ENCODE results near the gene MSH2.

The MSH2 gene

DNA sequence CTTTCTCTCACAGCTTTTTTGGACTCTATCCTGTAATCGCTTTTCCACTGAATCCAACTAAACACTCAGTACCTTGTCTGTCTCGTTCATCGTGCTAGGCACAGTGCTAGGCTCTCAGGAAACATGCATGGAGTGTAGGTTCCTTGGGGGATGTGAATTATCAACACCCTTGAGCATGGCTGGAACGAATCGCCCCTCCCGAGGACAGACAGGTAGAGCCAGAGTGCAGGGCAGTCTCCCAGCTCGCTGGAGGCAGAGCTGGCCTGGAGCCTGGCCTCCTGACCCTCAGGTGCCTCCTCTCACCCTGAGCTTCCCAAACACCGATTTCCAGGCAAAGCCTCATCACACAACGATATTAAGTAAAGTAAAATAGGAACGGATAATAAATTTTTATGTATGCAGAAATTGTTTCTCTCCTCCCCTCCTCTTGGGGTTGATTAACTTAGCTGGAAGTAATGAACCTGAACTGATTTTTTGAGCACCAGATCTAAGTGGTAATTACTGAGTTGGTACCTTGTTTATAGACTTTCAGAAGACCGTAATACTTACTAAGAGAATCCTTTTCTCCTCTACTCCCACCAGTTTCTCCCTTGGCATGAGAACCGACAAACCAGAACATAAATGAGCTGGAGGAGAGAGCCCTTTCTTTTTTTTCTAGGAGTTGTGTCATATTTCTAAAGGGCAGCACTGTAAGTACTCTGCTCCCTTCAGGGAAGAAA, 90.5 kb downstream of the MSH2 start:
- Histone ChIP-seq H3K4me1 (ENCODE audit: low read length) (peaks cover 6% of the 10 kb centered on the region), H3K27me3 (ENCODE audit: low read depth, low read length) (no peaks in the 10 kb centered on the region)

DNA sequence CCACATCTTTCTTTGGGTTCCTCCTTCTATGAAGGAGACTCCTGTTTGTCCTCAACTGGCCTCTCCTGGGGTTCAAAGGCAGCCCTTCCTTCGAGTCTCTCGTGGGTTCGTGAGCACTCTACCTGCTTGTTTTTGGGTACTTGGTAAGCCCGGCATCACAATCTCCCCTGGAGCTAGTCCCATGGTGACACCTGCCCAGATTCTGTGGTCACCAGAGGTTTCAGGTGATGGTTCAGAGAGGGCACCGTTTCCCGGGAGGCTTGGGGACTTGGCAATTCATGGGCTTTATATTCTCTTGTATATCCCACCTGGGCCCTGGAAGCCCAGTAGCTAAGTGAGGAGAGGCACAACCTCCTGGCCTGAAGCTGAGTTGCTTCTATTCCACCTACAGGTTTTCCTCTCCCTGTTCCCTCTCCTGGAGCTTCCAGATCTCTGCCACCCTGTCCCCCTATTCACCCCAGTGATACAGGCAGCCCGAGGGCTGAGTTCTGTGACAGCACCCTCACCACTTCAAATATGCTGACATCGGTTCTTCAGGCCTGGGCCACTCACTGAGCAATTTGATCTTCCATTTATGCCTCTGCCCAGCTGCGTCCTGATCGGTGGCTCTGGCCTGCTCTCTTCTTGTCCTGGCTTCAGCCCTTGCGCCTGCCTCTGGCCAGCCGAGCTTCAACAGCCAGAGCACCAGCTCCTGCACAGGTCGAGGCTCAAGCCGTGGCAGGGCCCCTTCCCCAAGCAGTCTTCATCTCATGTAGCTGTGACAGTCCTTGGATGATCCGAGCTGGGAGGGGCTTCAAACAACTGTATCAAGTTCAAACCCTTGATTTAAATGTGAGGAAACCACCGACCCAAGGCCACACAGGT, 91.5 kb downstream of the MSH2 start:
- Histone ChIP-seq H3K4me1 (ENCODE audit: low read length) (peaks cover 6% of the 10 kb centered on the region), H3K79me2 (ENCODE audit: low read length) (no peaks in the 10 kb centered on the region), H3K36me3 (replicated peaks; ENCODE audit: low read depth, low read length) (peaks cover 5% of the 10 kb centered on the region), H3K9me3 (ENCODE audit: insufficient read depth, low read length) (peaks cover 6% of the 10 kb centered on the region), H3K4me2 (ENCODE audit: low read length) (no peak overlapping the region), H2AFZ (ENCODE audit: low read depth, low read length) (no peak overlapping the region), H3K27ac (ENCODE audit: low read length) (no peak overlapping the region), H3K4me3 (ENCODE audit: low read length) (no peak overlapping the region), H3K27me3 (ENCODE audit: low read depth, low read length) (no peaks in the 10 kb centered on the region), H4K20me1 (ENCODE audit: insufficient read depth, low read length) (no peaks in the 10 kb centered on the region), H3K9ac (ENCODE audit: low read length) (no peak overlapping the region)
- TF ChIP-seq, protein P1, sequence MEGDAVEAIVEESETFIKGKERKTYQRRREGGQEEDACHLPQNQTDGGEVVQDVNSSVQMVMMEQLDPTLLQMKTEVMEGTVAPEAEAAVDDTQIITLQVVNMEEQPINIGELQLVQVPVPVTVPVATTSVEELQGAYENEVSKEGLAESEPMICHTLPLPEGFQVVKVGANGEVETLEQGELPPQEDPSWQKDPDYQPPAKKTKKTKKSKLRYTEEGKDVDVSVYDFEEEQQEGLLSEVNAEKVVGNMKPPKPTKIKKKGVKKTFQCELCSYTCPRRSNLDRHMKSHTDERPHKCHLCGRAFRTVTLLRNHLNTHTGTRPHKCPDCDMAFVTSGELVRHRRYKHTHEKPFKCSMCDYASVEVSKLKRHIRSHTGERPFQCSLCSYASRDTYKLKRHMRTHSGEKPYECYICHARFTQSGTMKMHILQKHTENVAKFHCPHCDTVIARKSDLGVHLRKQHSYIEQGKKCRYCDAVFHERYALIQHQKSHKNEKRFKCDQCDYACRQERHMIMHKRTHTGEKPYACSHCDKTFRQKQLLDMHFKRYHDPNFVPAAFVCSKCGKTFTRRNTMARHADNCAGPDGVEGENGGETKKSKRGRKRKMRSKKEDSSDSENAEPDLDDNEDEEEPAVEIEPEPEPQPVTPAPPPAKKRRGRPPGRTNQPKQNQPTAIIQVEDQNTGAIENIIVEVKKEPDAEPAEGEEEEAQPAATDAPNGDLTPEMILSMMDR (IDR thresholded peaks at IDR 0.05; ENCODE audit: low read depth, low read length): no peak
- TF ChIP-seq EZH2phosphoT487 (IDR thresholded peaks at IDR 0.05; ENCODE audit: low read depth): no peak

More for the DNA sequence above, 90.5 kb downstream of the MSH2 start:
- no peak overlapping the region for H3K27ac ChIP-seq (ENCODE audit: low read length)
- H3K4me3 ChIP-seq (ENCODE audit: low read length): no peak overlapping the region
- no peak overlapping the region for H2AFZ ChIP-seq (ENCODE audit: low read depth, low read length)
- TF ChIP-seq EZH2phosphoT487 (IDR thresholded peaks at IDR 0.05; ENCODE audit: low read depth): no peak
- TF ChIP-seq, protein P1 (IDR thresholded peaks at IDR 0.05; ENCODE audit: low read depth, low read length): no peak
- no peak overlapping the region for H3K9ac ChIP-seq (ENCODE audit: low read length)
- no peaks in the 10 kb centered on the region for H3K9me3 ChIP-seq (ENCODE audit: insufficient read depth, low read length)
- H4K20me1 ChIP-seq (ENCODE audit: insufficient read depth, low read length): no peaks in the 10 kb centered on the region
- H3K36me3 ChIP-seq (replicated peaks; ENCODE audit: low read depth, low read length): no peaks in the 10 kb centered on the region
- H3K4me2 ChIP-seq (ENCODE audit: low read length): no peak overlapping the region
- no peaks in the 10 kb centered on the region for H3K79me2 ChIP-seq (ENCODE audit: low read length)

DNA sequence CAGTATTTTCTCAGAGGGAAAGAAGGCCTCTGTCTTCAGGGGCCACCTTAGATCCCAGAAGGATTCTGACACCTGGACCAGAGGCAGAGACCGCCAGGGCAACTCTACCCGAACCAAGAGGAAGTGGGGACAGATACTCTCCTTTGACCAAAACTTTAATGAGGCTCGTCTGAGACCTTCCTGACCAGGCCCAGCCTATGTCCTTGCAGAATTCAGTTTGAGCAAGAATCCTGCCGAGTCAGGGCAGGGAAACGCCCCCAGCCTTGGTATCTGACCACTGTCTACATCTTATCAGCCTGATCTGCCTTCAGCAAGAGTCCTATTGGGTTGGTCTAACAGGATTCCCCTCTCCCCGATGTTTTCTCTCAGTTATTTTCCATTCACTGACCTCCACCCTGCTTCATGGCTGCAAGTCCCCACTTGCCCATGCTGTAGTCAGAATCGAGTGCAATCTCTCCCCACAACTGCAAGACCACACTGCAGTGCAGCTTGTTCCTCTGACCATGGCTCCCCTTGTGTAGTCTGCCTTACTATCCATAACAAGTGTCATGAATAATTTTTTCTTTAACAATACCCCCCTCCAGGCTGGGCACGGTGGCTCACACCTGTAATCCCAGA, 95.0 kb downstream of the MSH2 start:
- Histone ChIP-seq H2AFZ (ENCODE audit: low read depth, low read length) (no peak overlapping the region), H3K27ac (ENCODE audit: low read length) (no peak overlapping the region), H3K9me3 (ENCODE audit: insufficient read depth, low read length) (peaks cover 20% of the 10 kb centered on the region), H3K4me2 (ENCODE audit: low read length) (no peak overlapping the region), H3K36me3 (replicated peaks; ENCODE audit: low read depth, low read length) (peaks cover 16% of the 10 kb centered on the region), H4K20me1 (ENCODE audit: insufficient read depth, low read length) (no peaks in the 10 kb centered on the region), H3K27me3 (ENCODE audit: low read depth, low read length) (no peaks in the 10 kb centered on the region), H3K79me2 (ENCODE audit: low read length) (no peaks in the 10 kb centered on the region), H3K4me3 (ENCODE audit: low read length) (no peak overlapping the region), H3K4me1 (ENCODE audit: low read length) (peaks cover 16% of the 10 kb centered on the region), H3K9ac (ENCODE audit: low read length) (no peak overlapping the region)
- TF ChIP-seq, protein P1 (IDR thresholded peaks at IDR 0.05; ENCODE audit: low read depth, low read length): no peak
- TF ChIP-seq EZH2phosphoT487 (IDR thresholded peaks at IDR 0.05; ENCODE audit: low read depth): no peak

DNA sequence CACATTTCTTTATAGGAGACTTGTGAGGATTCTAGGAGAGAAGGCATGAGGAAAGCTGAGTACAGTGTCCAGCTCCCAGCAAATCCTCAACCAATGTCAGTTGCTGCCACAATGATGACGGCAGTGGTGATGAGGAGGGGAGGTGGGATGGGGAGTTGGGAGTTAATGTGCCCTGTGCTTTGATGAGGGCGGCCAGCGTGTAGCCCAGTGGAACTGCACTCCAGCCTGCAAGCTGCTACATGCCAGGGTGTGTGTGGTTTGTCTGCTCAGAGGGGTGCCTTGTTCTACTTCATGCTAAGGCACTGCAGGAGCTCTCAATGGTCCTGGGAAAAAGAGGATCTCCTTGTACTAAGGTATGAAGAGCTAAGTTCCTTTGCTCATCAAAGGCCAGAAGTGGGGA, 96.1 kb downstream of the MSH2 start:
- H3K27me3 ChIP-seq (ENCODE audit: low read depth, low read length): no peaks in the 10 kb centered on the region
- H3K27ac ChIP-seq (ENCODE audit: low read length): no peak overlapping the region
- peaks cover 27% of the 10 kb centered on the region for H3K4me1 ChIP-seq (ENCODE audit: low read length)
- no peak overlapping the region for H3K4me3 ChIP-seq (ENCODE audit: low read length)
- H3K79me2 ChIP-seq (ENCODE audit: low read length): no peaks in the 10 kb centered on the region
- no peak overlapping the region for H2AFZ ChIP-seq (ENCODE audit: low read depth, low read length)
- peaks cover 19% of the 10 kb centered on the region for H3K36me3 ChIP-seq (replicated peaks; ENCODE audit: low read depth, low read length)
- TF ChIP-seq, protein P1 (IDR thresholded peaks at IDR 0.05; ENCODE audit: low read depth, low read length): no peak
- TF ChIP-seq EZH2phosphoT487 (IDR thresholded peaks at IDR 0.05; ENCODE audit: low read depth): no peak
- no peak overlapping the region for H3K9ac ChIP-seq (ENCODE audit: low read length)
- H3K4me2 ChIP-seq (ENCODE audit: low read length): no peak overlapping the region
- no peaks in the 10 kb centered on the region for H4K20me1 ChIP-seq (ENCODE audit: insufficient read depth, low read length)
- H3K9me3 ChIP-seq (ENCODE audit: insufficient read depth, low read length): peaks cover 21% of the 10 kb centered on the region
